SW 1271 (cell line): ENCODE data around the gene C2orf49.
"Not testable (repeated sequence)": the region's sequence is repeated elsewhere in the genome, so short reads cannot be mapped to it uniquely, and the experiment has no call there.

Experiments
- DNase-seq, 2 experiments: peaks; one replicate each; lab custom pipeline; 2025; lab: John Stamatoyannopoulos, UW

Gene C2orf49

GRCh38 chr2:105321875-105322646 is 15.3 kb upstream of the C2orf49 start:
- no peak for DNase-seq

DNA sequence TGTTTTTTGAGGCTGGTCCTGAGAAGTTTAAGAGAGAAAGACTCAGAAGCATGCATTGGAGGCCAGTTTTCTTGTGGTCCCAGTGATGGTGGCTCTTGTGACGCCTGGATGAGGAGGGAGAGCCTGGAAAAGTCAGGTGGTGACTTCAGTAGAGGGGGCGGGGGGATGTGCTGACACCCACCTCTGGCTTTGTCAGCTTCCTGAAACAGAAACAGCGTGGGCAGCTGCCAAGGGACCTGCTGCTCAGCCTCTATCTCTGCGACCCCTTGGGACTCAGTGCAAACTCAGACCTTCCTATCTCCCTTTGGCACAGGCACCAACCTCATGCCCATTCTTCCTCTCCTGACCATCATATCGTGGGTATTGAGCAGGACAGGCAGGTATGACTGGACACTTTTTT is 14.2 kb upstream of the C2orf49 start:
- no peak for DNase-seq

- DNase-seq = no peak
These were observed 13.2 kb upstream of the C2orf49 start for GRCh38 chr2:105324101-105324500.

DNA sequence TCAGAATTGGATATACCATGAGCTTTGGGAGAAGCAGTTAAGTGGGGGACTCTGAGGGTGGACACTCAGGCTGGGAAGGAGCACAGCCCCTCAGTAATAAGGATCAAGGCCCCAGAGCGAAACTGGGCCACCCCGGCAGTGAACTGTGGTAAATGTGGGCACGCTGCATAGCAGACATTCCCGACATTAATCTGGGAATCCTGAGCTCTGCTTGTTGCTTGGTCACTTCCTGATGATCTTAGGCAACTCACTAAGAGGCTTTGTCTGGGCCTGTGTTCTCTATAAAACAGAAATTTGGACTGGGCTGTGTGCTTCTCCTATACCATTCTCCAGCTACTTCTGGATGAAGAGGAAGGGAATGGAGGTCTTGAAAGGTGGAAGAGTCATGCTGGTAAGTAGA is 12.6 kb upstream of the C2orf49 start:
- peak in 1 of 2 experiments; percentile 28 for DNase-seq

GRCh38 chr2:105325389-105325963 is 11.9 kb upstream of the C2orf49 start:
- no peak for DNase-seq

DNA sequence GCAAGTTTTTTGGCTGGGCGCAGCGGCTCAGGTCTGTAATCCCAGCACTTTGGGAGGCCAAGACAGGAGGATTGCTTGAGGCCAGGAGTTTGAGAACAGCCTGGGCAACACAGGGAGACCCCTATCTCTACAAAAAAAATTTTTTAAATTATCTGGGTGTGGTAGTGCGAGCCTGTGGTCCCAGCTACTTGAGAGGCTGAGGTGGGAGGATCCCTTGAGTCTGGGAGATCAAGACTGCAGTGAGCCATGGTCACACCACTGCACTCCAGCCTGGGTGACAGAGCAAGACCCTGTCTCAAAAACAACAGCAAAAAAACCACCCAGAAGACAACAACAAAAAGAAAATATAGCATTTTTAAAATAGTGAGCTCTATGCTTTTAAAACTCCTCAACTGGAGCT is 10.1 kb upstream of the C2orf49 start:
- DNase-seq = not testable (repeated sequence)

GRCh38 chr2:105327690-105328089 is 9.7 kb upstream of the C2orf49 start:
- DNase-seq = no peak

DNA sequence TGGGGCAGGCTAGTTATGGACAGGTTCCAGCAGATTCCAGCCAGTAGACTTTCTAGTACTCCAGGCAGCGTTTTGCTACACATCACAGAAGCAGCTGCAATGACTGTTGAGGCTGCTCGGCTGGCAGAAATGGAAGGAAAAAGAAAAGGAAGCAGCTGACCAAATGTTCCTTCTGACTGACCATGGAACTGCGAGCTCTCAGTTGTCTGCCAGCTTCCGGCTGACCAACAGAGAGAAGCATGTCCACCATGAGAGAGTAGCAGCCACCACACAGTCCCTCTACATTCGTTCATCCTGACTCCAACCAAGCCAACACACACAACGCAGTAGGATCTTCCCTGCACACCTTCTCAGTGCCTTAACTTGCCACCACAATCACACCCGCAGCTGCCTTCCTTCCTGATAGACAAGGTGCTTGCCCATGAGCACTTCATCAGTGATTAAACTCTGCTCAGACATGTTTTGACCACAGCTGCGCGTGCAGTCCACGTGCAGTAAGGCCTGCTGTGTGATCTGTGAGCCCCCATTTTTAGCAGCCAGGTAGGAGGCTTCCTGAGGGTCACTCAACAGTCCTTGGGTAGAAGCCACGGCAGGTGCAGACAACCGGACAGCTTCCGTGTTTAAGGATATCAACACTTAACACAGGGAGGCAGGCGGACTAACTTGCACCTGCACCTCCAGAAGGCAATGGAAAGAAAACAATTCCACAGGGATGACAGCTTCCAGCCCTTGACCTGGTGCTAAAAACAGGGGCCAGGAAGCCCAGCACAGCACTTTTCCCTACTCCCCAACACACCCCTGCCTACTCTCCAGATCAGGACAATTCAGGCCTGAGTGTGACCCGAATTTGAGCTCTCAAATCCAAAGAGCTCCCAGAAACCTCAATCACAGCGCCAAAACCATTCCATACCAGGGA is 8.8 kb upstream of the C2orf49 start:
- DNase-seq = no peak

DNA sequence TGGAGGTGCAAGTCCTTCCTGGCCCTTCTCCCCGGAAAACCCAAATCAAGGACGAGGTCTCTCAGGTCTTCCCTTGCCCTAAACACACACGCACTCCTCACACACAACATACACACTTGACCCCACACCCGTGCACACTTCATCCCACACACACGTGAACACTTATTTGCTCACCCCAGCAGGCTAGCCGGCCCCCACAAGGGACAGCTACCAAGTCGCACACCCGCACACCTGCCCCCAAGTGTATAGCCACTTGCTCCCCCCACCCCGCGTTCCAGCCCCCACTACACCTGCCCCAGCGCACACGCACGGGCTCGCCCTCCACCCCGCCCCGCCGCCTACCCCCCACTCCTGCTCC is 8.2 kb upstream of the C2orf49 start:
- DNase-seq = no peak

DNA sequence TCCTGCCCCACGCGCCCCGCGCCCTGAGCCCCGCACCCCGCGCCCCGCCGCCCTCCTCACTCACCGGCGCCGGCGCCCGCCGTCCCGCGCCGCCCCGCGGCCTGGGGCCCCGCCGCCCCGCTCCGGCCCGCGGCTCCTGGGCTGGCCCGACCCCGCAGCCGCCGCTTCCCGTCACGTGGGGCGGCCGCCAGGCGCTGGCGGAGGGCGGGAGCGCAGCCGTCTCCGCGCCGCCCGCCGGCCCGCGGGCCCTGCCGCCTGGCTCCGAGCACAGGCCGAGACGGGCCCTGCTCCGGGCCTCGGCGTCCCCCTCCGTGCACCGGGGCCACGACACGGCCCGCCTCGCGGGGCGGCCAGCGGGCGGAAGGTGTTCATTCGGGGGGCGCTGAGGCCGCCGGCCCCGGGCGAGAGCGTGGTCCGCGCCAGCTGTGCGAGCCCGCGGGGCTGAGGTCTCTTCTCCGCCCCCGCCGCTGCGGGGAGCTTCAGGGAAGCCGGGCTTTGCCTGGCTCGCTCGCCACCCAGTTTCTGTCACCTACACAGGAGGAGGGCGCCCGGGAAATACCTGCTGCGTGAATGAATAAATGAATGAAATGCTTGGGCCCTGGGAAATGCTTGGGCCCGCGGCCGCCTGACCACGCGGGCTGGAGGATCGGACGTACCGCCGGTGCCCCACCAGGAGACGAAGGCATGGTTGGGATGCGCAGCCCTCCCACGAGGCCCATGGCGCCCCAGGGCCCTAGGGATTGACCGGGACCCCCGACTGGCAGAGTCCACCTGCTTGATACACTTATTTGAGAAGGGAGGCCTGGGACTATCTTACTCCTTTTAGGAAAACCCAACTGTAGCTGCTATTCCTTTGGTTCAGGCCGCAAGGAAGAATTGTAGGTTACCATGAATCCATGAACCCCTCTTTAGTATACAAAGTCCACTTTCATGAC is 7.5 kb upstream of the C2orf49 start, which contains the start of gene TGFBRAP1:
Gene TGFBRAP1 (minus strand): TSS at position 175 of the 935 bp plus-strand sequence. CDS start 21,434 bp downstream, outside the sequence.
- peak in 1 of 2 experiments; percentile 20 for DNase-seq

DNA sequence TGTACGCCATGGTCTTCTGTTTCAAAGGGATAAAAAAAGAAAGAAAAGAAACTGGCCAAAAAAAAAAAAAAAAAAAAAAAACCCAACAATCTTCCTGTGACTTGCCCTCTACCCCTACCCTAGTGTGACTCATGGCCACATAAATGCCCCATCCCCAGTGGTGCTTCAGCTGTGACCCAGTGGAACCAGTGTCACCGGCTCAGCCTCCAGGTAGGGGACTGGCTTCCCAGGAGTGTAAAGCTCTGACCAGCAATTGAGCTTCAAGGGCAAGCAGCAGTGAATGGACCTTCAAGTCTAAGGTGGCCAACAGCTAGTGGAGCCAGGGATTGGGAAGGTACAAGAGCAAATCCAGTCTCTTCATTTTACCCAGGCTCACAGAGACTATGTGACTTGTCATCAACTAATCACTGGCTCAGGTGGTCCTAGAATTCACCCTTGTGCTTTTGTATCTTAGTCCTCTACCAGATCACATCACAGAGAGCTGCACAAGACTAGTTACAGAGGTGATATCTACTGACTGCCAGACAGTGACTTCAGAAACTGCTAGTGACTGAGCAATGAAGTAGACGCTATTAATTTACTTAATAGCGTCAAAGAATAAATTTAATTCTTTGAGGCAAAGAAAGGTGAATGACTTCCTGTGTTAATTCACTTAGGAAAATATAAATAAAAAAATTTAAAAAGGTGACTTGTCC is 6.5 kb upstream of the C2orf49 start:
- no peak for DNase-seq

GRCh38 chr2:105334211-105334610 is 3.1 kb upstream of the C2orf49 start:
- no peak for DNase-seq

GRCh38 chr2:105335469-105335868 is 1.9 kb upstream of the C2orf49 start:
- DNase-seq = no peak

- no peak for DNase-seq
These were observed 586 bp upstream of the C2orf49 start for GRCh38 chr2:105336786-105337121.

- no peak for DNase-seq
These were observed 663 bp downstream of the C2orf49 start for GRCh38 chr2:105338020-105338385.

DNA sequence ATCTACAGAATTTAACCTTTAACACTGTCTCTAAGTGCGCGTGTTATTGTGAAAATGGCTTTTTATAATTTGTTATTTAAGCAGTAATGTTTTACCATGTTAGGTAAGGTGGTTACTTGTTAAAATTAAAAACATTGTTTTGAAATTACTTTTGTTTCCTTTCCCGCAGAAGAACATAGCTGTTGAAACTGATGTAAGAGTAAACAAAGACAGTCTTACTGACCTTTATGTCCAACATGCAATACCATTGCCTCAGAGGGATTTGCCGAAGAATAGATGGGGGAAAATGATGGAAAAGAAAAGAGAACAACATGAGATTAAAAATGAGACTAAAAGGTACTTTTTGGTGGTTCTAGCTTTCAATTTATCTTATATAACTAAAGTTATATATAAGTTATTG is 2.1 kb downstream of the C2orf49 start:
- DNase-seq = no peak

DNA sequence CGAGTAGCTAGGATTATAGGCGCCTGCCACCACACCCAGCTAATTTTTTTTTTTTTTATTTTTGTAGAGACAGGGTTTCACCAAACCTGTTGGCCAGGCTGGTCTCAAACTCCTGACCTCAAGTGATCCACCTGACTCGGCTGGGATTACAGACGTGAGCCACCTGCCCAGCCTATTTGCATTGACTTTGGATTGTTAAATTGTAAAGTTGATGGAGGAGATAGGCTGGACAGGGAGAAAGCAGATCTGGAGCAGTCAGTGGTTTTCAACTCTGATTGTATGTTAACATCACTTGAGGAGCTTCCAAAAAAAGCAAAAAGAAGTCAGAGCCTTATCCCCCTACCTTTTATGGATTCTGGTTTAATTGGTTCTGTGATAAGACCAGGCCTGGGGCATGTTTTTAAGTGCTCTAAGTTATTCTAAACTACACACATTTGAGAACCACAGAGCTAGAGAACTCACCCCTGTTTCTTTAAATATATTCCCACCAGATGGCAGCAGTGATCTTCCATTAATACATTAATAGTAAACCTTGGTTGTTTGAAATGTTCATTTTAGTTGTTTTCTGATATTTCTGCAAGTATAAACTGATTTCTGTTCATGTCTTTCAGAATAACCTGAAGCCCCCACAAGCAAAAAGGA is 7.5 kb downstream of the C2orf49 start:
- DNase-seq = peak in 1 of 2 experiments; percentile 59

DNA sequence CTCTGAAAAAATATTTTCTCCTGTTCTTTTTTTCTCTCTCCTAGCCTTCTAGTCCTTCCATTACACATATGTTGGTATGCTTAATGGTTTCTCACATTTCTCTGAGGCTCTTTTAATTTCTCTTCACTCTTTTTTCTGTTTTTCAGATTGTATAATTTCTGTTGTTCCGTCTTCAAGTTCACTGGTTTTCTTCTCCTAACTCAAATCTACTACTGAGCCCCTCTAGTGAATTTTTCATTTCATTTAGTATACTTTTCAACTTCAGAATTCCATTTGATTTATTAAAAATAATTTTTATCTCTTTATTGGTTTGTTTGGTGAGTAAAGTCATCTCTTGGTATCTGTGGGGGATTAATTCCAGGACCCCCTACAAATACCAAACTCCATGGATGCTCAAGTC is 19.8 kb downstream of the C2orf49 start:
- no peak for DNase-seq

GRCh38 chr2:105358593-105358992 is 21.3 kb downstream of the C2orf49 start:
- no peak for DNase-seq

GRCh38 chr2:105361102-105361889 is 24.0 kb downstream of the C2orf49 start:
- DNase-seq = no peak
